ENCODE measurements around the gene ELF4. TPM values are rescaled to one million over a fixed set of nuclear protein-coding genes. Genes with fewer than 3 reads are reported as not detected.
"Not testable (repeated sequence)": the region's sequence is repeated elsewhere in the genome, so short reads cannot be mapped to it uniquely, and the experiment has no call there.

The ELF4 gene
- total and polyA plus RNA-seq, 2 experiments from 2014 or later, result 0.50 to 1.8 TPM

GRCh38 chrX:130117166-130117565 lies 6.9 kb upstream of the ELF4 start:
- H2AFZ ChIP-seq, result no peak overlapping the region
- no peaks in the 10 kb centered on the region for H3F3A ChIP-seq (replicated peaks; ENCODE audit: low read depth)
- Mint-ChIP-seq H3K36me3 (ENCODE audit: low read depth) (no peaks in the 10 kb centered on the region), H3K4me3 (no peak overlapping the region), H3K4me1 (peaks cover 17% of the 10 kb centered on the region; the same call in 2 of the 3 replicates), H3K27me3 (ENCODE audit: insufficient read depth, low read depth, poor library complexity) (peaks cover 13% of the 10 kb centered on the region), H3K9me3 (no peaks in the 10 kb centered on the region), H3K27ac (no peak overlapping the region)
- peaks cover 32% of the 10 kb centered on the region for H3K27me3 ChIP-seq (ENCODE audit: insufficient read depth)
- H3K4me1 ChIP-seq (ENCODE audit: insufficient read depth), result no peaks in the 10 kb centered on the region
- no peaks in the 10 kb centered on the region for H4K20me1 ChIP-seq (replicated peaks; ENCODE audit: insufficient read depth)
- H3K27ac ChIP-seq (ENCODE audit: low read depth), result no peak overlapping the region
- TF ChIP-seq ETS1 (IDR thresholded peaks at IDR 0.05) (no peak), ZNF462 (CRISPR knock-in tag; IDR thresholded peaks at IDR 0.05) (no peak), CTCF (conservative IDR thresholded peaks at IDR 0.05; ENCODE audit: low read depth in 2 of 2) (peak in 1 of 2 experiments; percentile 25; a peak in 1 of 4 replicates), EZH2phosphoT487 (IDR thresholded peaks at IDR 0.05; ENCODE audit: unreplicated experiment) (no peak), ZNF114 (CRISPR knock-in tag; IDR thresholded peaks at IDR 0.05) (no peak), CREB1 (CRISPR knock-in tag; IDR thresholded peaks at IDR 0.05; ENCODE audit: low read depth) (no peak)
- no peaks in the 10 kb centered on the region for H3K79me2 ChIP-seq (replicated peaks; ENCODE audit: insufficient read depth)
- no peak overlapping the region for H3K4me2 ChIP-seq
- no peaks in the 10 kb centered on the region for H3K9me2 ChIP-seq (ENCODE audit: insufficient read depth)
- no peak overlapping the region for H3K4me3 ChIP-seq
- ATAC-seq (no peak), DNase-seq (ENCODE audit: low spot score) (no peak)
- no peaks in the 10 kb centered on the region for H3K36me3 ChIP-seq (ENCODE audit: insufficient read depth)

- Mint-ChIP-seq H3K4me1 (peaks cover 17% of the 10 kb centered on the region; the same call in 2 of the 3 replicates), H3K27me3 (ENCODE audit: insufficient read depth, low read depth, poor library complexity) (peaks cover 23% of the 10 kb centered on the region)
- ATAC-seq; H3K79me2 ChIP-seq (replicated peaks; ENCODE audit: insufficient read depth); DNase-seq (ENCODE audit: low spot score); H3K4me3 Mint-ChIP-seq; H4K20me1 ChIP-seq (replicated peaks; ENCODE audit: insufficient read depth); H3K36me3 Mint-ChIP-seq (ENCODE audit: low read depth); H2AFZ ChIP-seq; H3K9me2 ChIP-seq (ENCODE audit: insufficient read depth); H3K36me3 ChIP-seq (ENCODE audit: insufficient read depth); H3K9me3 Mint-ChIP-seq; H3K4me1 ChIP-seq (ENCODE audit: insufficient read depth); H3K27ac ChIP-seq (ENCODE audit: low read depth); H3K27ac Mint-ChIP-seq; H3K4me3 ChIP-seq; H3K4me2 ChIP-seq; H3F3A ChIP-seq (replicated peaks; ENCODE audit: low read depth): not testable (repeated sequence)
- peaks cover 36% of the 10 kb centered on the region for H3K27me3 ChIP-seq (ENCODE audit: insufficient read depth)
These were observed 5.0 kb upstream of the ELF4 start for GRCh38 chrX:130115119-130115885.
